Measurements from ENCODE around the gene KIF1A.

DNA sequence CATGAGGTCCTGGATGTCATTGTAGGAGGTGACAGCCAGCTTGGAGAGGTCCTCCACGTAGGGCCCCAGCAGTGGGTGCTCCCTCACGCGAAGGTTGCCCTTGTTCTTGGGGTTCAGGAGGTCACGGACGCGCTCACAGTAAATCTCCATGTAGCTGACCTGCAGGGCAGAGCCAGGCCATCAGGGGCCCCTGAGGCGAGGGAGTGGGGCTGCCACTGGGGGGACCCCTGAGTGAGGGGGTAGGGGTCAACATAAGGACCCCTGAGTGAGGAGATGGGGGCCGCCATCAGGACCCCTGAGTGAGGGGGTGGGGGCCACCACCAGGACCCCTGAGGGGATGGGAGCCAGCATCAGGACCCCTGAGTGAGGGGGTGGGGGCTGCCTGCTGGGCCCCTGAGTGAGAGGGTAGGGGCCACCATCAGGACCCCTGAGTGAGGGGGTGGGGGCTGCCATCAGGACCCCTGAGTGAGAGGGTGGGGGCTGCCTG lies 33.6 kb downstream of the KIF1A start:
- TF ChIP-seq ESRRA (IDR thresholded peaks at IDR 0.05; ENCODE audit: low read length) (no peak), JUNB (IDR thresholded peaks at IDR 0.05) (no peak)
- TF ChIP-seq, protein P1, sequence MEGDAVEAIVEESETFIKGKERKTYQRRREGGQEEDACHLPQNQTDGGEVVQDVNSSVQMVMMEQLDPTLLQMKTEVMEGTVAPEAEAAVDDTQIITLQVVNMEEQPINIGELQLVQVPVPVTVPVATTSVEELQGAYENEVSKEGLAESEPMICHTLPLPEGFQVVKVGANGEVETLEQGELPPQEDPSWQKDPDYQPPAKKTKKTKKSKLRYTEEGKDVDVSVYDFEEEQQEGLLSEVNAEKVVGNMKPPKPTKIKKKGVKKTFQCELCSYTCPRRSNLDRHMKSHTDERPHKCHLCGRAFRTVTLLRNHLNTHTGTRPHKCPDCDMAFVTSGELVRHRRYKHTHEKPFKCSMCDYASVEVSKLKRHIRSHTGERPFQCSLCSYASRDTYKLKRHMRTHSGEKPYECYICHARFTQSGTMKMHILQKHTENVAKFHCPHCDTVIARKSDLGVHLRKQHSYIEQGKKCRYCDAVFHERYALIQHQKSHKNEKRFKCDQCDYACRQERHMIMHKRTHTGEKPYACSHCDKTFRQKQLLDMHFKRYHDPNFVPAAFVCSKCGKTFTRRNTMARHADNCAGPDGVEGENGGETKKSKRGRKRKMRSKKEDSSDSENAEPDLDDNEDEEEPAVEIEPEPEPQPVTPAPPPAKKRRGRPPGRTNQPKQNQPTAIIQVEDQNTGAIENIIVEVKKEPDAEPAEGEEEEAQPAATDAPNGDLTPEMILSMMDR (IDR thresholded peaks at IDR 0.05 in 2 of 3, conservative IDR thresholded peaks at IDR 0.05 in 1 of 3; ENCODE audit: control insufficient read depth in 2 of 3, extremely low read depth in 1 of 3, insufficient read depth in 1 of 3, low read depth in 3 of 3, low read length in 3 of 3): no peak
- TF ChIP-seq, protein P2, sequence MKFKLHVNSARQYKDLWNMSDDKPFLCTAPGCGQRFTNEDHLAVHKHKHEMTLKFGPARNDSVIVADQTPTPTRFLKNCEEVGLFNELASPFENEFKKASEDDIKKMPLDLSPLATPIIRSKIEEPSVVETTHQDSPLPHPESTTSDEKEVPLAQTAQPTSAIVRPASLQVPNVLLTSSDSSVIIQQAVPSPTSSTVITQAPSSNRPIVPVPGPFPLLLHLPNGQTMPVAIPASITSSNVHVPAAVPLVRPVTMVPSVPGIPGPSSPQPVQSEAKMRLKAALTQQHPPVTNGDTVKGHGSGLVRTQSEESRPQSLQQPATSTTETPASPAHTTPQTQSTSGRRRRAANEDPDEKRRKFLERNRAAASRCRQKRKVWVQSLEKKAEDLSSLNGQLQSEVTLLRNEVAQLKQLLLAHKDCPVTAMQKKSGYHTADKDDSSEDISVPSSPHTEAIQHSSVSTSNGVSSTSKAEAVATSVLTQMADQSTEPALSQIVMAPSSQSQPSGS (IDR thresholded peaks at IDR 0.05; ENCODE audit: low read length): no peak
- TF ChIP-seq, protein P3, sequence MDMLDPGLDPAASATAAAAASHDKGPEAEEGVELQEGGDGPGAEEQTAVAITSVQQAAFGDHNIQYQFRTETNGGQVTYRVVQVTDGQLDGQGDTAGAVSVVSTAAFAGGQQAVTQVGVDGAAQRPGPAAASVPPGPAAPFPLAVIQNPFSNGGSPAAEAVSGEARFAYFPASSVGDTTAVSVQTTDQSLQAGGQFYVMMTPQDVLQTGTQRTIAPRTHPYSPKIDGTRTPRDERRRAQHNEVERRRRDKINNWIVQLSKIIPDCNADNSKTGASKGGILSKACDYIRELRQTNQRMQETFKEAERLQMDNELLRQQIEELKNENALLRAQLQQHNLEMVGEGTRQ (IDR thresholded peaks at IDR 0.05; ENCODE audit: borderline replicate concordance, low read depth, low read length): no peak
